NCI-H345 (cell line): ENCODE measurements around the gene SGMS2.

Experiments used
- DNase-seq: peaks from one replicate; lab custom pipeline; 2025; lab: John Stamatoyannopoulos, UW

The SGMS2 gene

GRCh38 chr4:107824350-107825071 is at the start of gene SGMS2:
Gene SGMS2, plus strand, starts transcription at chr4:107824932. Its CDS starts 70,622 bp downstream, at chr4:107895554.
- DNase-seq, result peak; percentile 23

GRCh38 chr4:107777890-107778289 is 46.8 kb upstream of the SGMS2 start:
- no peak for DNase-seq

GRCh38 chr4:107778784-107779530 is 45.8 kb upstream of the SGMS2 start:
- DNase-seq, result no peak

- DNase-seq, result no peak
Observed at GRCh38 chr4:107780665-107781064, 44.1 kb upstream of the SGMS2 start.

GRCh38 chr4:107791902-107792301 is 32.8 kb upstream of the SGMS2 start:
- DNase-seq, result no peak

GRCh38 chr4:107792711-107793110 is 32.0 kb upstream of the SGMS2 start:
- DNase-seq, result no peak

GRCh38 chr4:107793996-107794395 is 30.7 kb upstream of the SGMS2 start:
- no peak for DNase-seq

GRCh38 chr4:107799669-107800450 is 24.9 kb upstream of the SGMS2 start:
- DNase-seq, result no peak

GRCh38 chr4:107800706-107801105 is 24.0 kb upstream of the SGMS2 start:
- DNase-seq, result no peak

GRCh38 chr4:107801766-107802211 is 22.9 kb upstream of the SGMS2 start:
- peak; percentile 2 for DNase-seq

GRCh38 chr4:107804956-107805355 is 19.8 kb upstream of the SGMS2 start:
- DNase-seq, result no peak

- no peak for DNase-seq
Observed at GRCh38 chr4:107806196-107806595, 18.5 kb upstream of the SGMS2 start.

- DNase-seq, result no peak
Observed at GRCh38 chr4:107808572-107808971, 16.2 kb upstream of the SGMS2 start.

GRCh38 chr4:107809210-107809609 is 15.5 kb upstream of the SGMS2 start:
- no peak for DNase-seq

- DNase-seq, result no peak
Observed at GRCh38 chr4:107814758-107815157, 10.0 kb upstream of the SGMS2 start.

GRCh38 chr4:107815158-107815557 is 9.6 kb upstream of the SGMS2 start:
- no peak for DNase-seq

- no peak for DNase-seq
Observed at GRCh38 chr4:107818301-107818910, 6.3 kb upstream of the SGMS2 start.

GRCh38 chr4:107823870-107824349 is 822 bp upstream of the SGMS2 start:
- DNase-seq, result no peak

GRCh38 chr4:107825072-107825824 is 516 bp downstream of the SGMS2 start:
- no peak for DNase-seq

GRCh38 chr4:107826421-107826980 is 1.8 kb downstream of the SGMS2 start:
- no peak for DNase-seq
